Psoas muscle (tissue), 8 donors: ENCODE results near the gene KLHL41. TPM values are rescaled to one million over a fixed set of nuclear protein-coding genes. Genes with fewer than 3 reads are reported as not detected.

Experiments
- ATAC-seq, 4 donors: fragments of 200-7000 bp; cut with Tn5 transposase; one replicate each; pipeline ENCODE4 v1.9.1; 2020; ENCODE audit warnings: moderate library complexity in 3 of 4, mild to moderate bottlenecking in 2 of 4
- DNase-seq, 2 donors: peaks; one replicate each; pipeline ENCODE4 v3.0.0-alpha.2; 2020
- H3K27ac ChIP-seq: fragments of 200-600 bp; one replicate; pipeline ENCODE4 v1.8.0; 2022
- H3K27me3 ChIP-seq, 3 donors: fragments of 200-600 bp in 1 of 3; one replicate each; pipeline versions ENCODE4 v1.6.1 to v1.8.0; 2013 to 2022; ENCODE audit warnings: low read length in 2 of 3, mild to moderate bottlenecking in 2 of 3, moderate library complexity in 1 of 3; ENCODE audit not compliant: insufficient read depth in 3 of 3
- H3K36me3 ChIP-seq, 2 donors: fragments of 200-600 bp in 1 of 2; one replicate each; pipeline versions ENCODE4 v1.6.1 to v1.8.0; 2013 to 2022; ENCODE audit warnings: low read depth in 1 of 2, mild to moderate bottlenecking in 1 of 2, moderate library complexity in 1 of 2; ENCODE audit not compliant: insufficient read depth in 1 of 2
- H3K4me1 ChIP-seq: fragments of 200-600 bp; one replicate; pipeline ENCODE4 v1.8.0; 2022
- H3K4me3 ChIP-seq: fragments of 200-600 bp; one replicate; pipeline ENCODE4 v1.8.0; 2022; ENCODE audit warnings: mild to moderate bottlenecking
- H3K9me3 ChIP-seq: fragments of 200-600 bp; one replicate; pipeline ENCODE4 v1.8.0; 2022
- WGBS, 3 donors: extraction: QIAGEN DNeasy Blood & Tissue Kit; methylation state at CpG; one replicate each; pipeline versions ENCODE4 v1.1.6 to v1.1.7; 2013; 5-methylcytosine and 5-hydroxymethylcytosine counted together
- intact Hi-C, 2 donors: fragments of 100-400 bp; cut with DNase I; formaldehyde crosslinking; loops; one replicate each; pipeline versions ENCODE4 v1.11.0 to v1.14.2; 2022
- polyA plus RNA-seq, 3 donors: library from polyadenylated mRNA; stranded (reverse); fragments of 200-250 nt; gene quantifications; one replicate each; pipeline ENCODE4 v1.2.3, GENCODE V29; 2013
- total RNA-seq, 4 donors: library from RNA; stranded (reverse); fragmentation: NEBNext Ultra II Directional in 2 of 4; extraction: Animal tissue kit (Norgen Biotek cat#: 25700) in 2 of 4; gene quantifications; one replicate each; pipeline versions ENCODE4 v1.2.1 to v1.2.4, GENCODE V29; 2021 to 2023
- TF ChIP-seq, protein P1 (sequence below): fragments of 200-600 bp; IDR thresholded peaks from one replicate; pipeline ENCODE4 v1.8.0; 2022; ENCODE audit warnings: antibody characterized with exemption
- donor health status: healthy with polysubstance abuse.
- donor health status: DM: no; HTN: no; CAD: no; lungs with moderate emphysema.
- donor health status: Bipolar disorder and iron deficiency.
- donor health status: healthy.
- donor health status: DM: yes; HTN: yes; CAD: no.
- donor health status: DM: no; HTN: no; CAD: no.
- donor health status: DM: no; HTN: no; CAD: no.
- donor health status: DM: yes; HTN: yes; CAD: no.

Gene KLHL41
- total and polyA plus RNA-seq, 7 donors = 639 to 3,578 (median 3,179) TPM

GRCh38 chr2:169464882-169465281 lies 44.6 kb upstream of the KLHL41 start:
- Histone ChIP-seq H3K36me3 (no peaks in the 10 kb centered on the region), H3K4me3 (no peak overlapping the region), H3K27me3 (no peaks in the 10 kb centered on the region), H3K27ac (no peak overlapping the region), H3K4me1 (no peaks in the 10 kb centered on the region), H3K9me3 (no peaks in the 10 kb centered on the region)
- TF ChIP-seq, protein P1, sequence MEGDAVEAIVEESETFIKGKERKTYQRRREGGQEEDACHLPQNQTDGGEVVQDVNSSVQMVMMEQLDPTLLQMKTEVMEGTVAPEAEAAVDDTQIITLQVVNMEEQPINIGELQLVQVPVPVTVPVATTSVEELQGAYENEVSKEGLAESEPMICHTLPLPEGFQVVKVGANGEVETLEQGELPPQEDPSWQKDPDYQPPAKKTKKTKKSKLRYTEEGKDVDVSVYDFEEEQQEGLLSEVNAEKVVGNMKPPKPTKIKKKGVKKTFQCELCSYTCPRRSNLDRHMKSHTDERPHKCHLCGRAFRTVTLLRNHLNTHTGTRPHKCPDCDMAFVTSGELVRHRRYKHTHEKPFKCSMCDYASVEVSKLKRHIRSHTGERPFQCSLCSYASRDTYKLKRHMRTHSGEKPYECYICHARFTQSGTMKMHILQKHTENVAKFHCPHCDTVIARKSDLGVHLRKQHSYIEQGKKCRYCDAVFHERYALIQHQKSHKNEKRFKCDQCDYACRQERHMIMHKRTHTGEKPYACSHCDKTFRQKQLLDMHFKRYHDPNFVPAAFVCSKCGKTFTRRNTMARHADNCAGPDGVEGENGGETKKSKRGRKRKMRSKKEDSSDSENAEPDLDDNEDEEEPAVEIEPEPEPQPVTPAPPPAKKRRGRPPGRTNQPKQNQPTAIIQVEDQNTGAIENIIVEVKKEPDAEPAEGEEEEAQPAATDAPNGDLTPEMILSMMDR = no peak
- intact Hi-C loops = loop anchor here in 1 of 2 donors (5.0 kb wide), 1 partner anchor 97 kb away; no protein-coding TSS in a partner anchor
- ATAC-seq (peak in 1 of 4 donors; percentile 38), DNase-seq (no peak)
- WGBS, 3 donors = 78 to 81% (median 79%) methylated on average over 2 of the region's 2 CpGs

GRCh38 chr2:169468841-169469240 lies 40.7 kb upstream of the KLHL41 start:
- DNase-seq = no peak
- H3K4me3 ChIP-seq = no peak overlapping the region
- H3K36me3 ChIP-seq = no peaks in the 10 kb centered on the region
- no peaks in the 10 kb centered on the region for H3K27me3 ChIP-seq
- H3K9me3 ChIP-seq = no peaks in the 10 kb centered on the region
- H3K4me1 ChIP-seq = no peaks in the 10 kb centered on the region
- intact Hi-C loops = loop anchor here in 1 of 2 donors (5.0 kb wide), 1 partner anchor 93 kb away; no protein-coding TSS in a partner anchor
- 96 to 100% (median 96%) methylated on average over 1 of the region's 1 CpG for WGBS, 3 donors
- no peak overlapping the region for H3K27ac ChIP-seq
- ATAC-seq = peak in 1 of 4 donors; percentile 59
- TF ChIP-seq, protein P1 = no peak

DNA sequence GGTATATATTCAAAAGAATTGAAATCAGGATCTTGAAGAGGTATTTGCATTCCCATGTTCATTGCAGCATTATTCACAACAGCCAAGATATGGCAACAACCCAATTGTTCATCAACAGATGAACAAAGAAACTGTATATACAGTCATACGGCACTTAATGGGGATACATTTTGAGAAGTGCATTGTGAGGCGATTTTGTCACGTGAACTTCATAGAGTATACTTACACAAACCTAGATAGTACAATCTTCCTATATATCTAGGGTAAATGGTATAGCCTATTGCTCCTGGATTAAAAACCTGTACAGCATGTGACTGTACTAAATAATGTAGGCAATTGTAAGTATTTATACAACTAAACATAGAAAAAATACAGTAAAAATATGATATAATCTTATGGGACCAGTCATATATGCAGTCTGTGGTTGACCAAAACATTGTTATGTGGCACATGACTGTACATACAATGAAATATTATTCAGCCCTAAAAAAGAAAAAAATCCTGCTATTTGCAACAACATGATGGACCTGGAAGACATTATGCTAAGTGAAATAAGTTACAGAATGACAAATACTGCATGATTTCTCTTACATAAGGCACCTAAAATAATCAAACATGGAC lies 39.4 kb upstream of the KLHL41 start:
- no peak overlapping the region for H3K4me3 ChIP-seq
- TF ChIP-seq, protein P1 = no peak

GRCh38 chr2:169472249-169472648 lies 37.3 kb upstream of the KLHL41 start:
- intact Hi-C loops = loop anchor here in 1 of 2 donors (10.0 kb wide), 1 partner anchor 323 kb away; the partner anchor contains the start of gene SSB
- Histone ChIP-seq H3K4me3 (no peak overlapping the region), H3K27ac (no peak overlapping the region), H3K9me3 (no peaks in the 10 kb centered on the region), H3K27me3 (no peaks in the 10 kb centered on the region), H3K4me1 (no peaks in the 10 kb centered on the region), H3K36me3 (no peaks in the 10 kb centered on the region)
- WGBS, 3 donors = 74 to 86% (median 83%) methylated on average over 1 of the region's 1 CpG
- no peak for ATAC-seq
- TF ChIP-seq, protein P1 = no peak
- DNase-seq = no peak

More for the DNA sequence above, 39.4 kb upstream of the KLHL41 start:
- no peaks in the 10 kb centered on the region for H3K9me3 ChIP-seq
- intact Hi-C loops = loop anchor here (5.0 to 10.0 kb wide), 2 partner anchors 92 to 325 kb away; partner anchors contain the start of gene SSB (in 1 of the 2)
- ATAC-seq (no peak), DNase-seq (no peak)
- no peaks in the 10 kb centered on the region for H3K27me3 ChIP-seq
- no peaks in the 10 kb centered on the region for H3K36me3 ChIP-seq
- 64 to 83% (median 77%) methylated on average over 3 of the region's 3 CpGs for WGBS, 3 donors
- no peak overlapping the region for H3K27ac ChIP-seq
- H3K4me1 ChIP-seq = no peaks in the 10 kb centered on the region
